ENCODE measurements around the gene TYW1B. TPM values are rescaled to one million over a fixed set of nuclear protein-coding genes. Genes with fewer than 3 reads are reported as not detected.
"Not testable (repeated sequence)": the region's sequence is repeated elsewhere in the genome, so short reads cannot be mapped to it uniquely, and the experiment has no call there.

Gene TYW1B
- total RNA-seq, 1 donor from 2014 or later: 2.0 TPM

- no peaks in the 10 kb centered on the region for H3K9me3 ChIP-seq (ENCODE audit: insufficient read depth, low read depth, low read length)
- no peak for FAIRE-seq
Measured at GRCh38 chr7:72622532-72622931, 205.5 kb downstream of the TYW1B start.

GRCh38 chr7:72621761-72622187 is 206.2 kb downstream of the TYW1B start:
- H3K4me2 ChIP-seq (ENCODE audit: low read length); DNase-seq (ENCODE audit: low read depth); H3K9me3 ChIP-seq (ENCODE audit: insufficient read depth, low read depth, low read length); H3K9ac ChIP-seq (ENCODE audit: low read length); H3K27ac Mint-ChIP-seq (ENCODE audit: unreplicated experiment); H3K27ac ChIP-seq (ENCODE audit: low read depth, low read length); H3K9me3 Mint-ChIP-seq (ENCODE audit: unreplicated experiment); H3K4me3 Mint-ChIP-seq (ENCODE audit: unreplicated experiment); H3K4me1 ChIP-seq (ENCODE audit: insufficient read depth, low read length); H3K27me3 ChIP-seq (ENCODE audit: insufficient read depth, low read length); H3K79me2 ChIP-seq (ENCODE audit: insufficient read depth, low read length); H3K36me3 ChIP-seq (ENCODE audit: insufficient read depth, low read length); H3K27me3 Mint-ChIP-seq (ENCODE audit: low read depth, unreplicated experiment); H3K4me3 ChIP-seq (ENCODE audit: insufficient read depth, low read depth, low read length); H2AFZ ChIP-seq (ENCODE audit: low read depth, low read length); FAIRE-seq; H4K20me1 ChIP-seq (ENCODE audit: insufficient read depth, low read length); H3K4me1 Mint-ChIP-seq (ENCODE audit: low read depth, unreplicated experiment); H3K36me3 Mint-ChIP-seq (ENCODE audit: low read depth, unreplicated experiment): not testable (repeated sequence)

More at GRCh38 chr7:72622532-72622931, 205.5 kb downstream of the TYW1B start:
- Histone ChIP-seq H3K4me3 (ENCODE audit: insufficient read depth, low read depth, low read length) (no peak overlapping the region), H3K79me2 (ENCODE audit: insufficient read depth, low read length) (no peaks in the 10 kb centered on the region), H3K9ac (ENCODE audit: low read length) (no peak overlapping the region), H3K27ac (ENCODE audit: low read depth, low read length) (no peak overlapping the region), H3K4me2 (ENCODE audit: low read length) (no peak overlapping the region), H2AFZ (ENCODE audit: low read depth, low read length) (no peak overlapping the region), H3K36me3 (ENCODE audit: insufficient read depth, low read length) (no peaks in the 10 kb centered on the region), H3K27me3 (ENCODE audit: insufficient read depth, low read length) (no peaks in the 10 kb centered on the region), H3K4me1 (ENCODE audit: insufficient read depth, low read length) (no peaks in the 10 kb centered on the region), H4K20me1 (ENCODE audit: insufficient read depth, low read length) (no peaks in the 10 kb centered on the region)
- no peaks in the 10 kb centered on the region for H3K9me3 Mint-ChIP-seq (ENCODE audit: unreplicated experiment)
- no peak overlapping the region for H3K4me3 Mint-ChIP-seq (ENCODE audit: unreplicated experiment)
- H3K27ac Mint-ChIP-seq (ENCODE audit: unreplicated experiment): no peak overlapping the region
- TF ChIP-seq CTCF (IDR thresholded peaks at IDR 0.05; ENCODE audit: insufficient read depth, low read depth, low read length) (no peak), EZH2 (IDR thresholded peaks at IDR 0.05; ENCODE audit: insufficient read depth, low read length) (no peak)
- H3K4me1 Mint-ChIP-seq (ENCODE audit: low read depth, unreplicated experiment): peaks cover 6% of the 10 kb centered on the region
- H3K27me3 Mint-ChIP-seq (ENCODE audit: low read depth, unreplicated experiment): no peaks in the 10 kb centered on the region
- DNase-seq (ENCODE audit: low read depth): no peak
- H3K36me3 Mint-ChIP-seq (ENCODE audit: low read depth, unreplicated experiment): peaks cover 2% of the 10 kb centered on the region

- H3K27ac ChIP-seq (ENCODE audit: low read depth, low read length); H3K9me3 ChIP-seq (ENCODE audit: insufficient read depth, low read depth, low read length); H3K9me3 Mint-ChIP-seq (ENCODE audit: unreplicated experiment); H3K4me1 ChIP-seq (ENCODE audit: insufficient read depth, low read length); H3K27me3 Mint-ChIP-seq (ENCODE audit: low read depth, unreplicated experiment); H3K27ac Mint-ChIP-seq (ENCODE audit: unreplicated experiment); H3K36me3 Mint-ChIP-seq (ENCODE audit: low read depth, unreplicated experiment); FAIRE-seq; H3K4me3 Mint-ChIP-seq (ENCODE audit: unreplicated experiment); H3K4me2 ChIP-seq (ENCODE audit: low read length); H3K79me2 ChIP-seq (ENCODE audit: insufficient read depth, low read length); DNase-seq (ENCODE audit: low read depth); H2AFZ ChIP-seq (ENCODE audit: low read depth, low read length); H3K36me3 ChIP-seq (ENCODE audit: insufficient read depth, low read length); H3K4me1 Mint-ChIP-seq (ENCODE audit: low read depth, unreplicated experiment); H3K9ac ChIP-seq (ENCODE audit: low read length); H4K20me1 ChIP-seq (ENCODE audit: insufficient read depth, low read length); H3K4me3 ChIP-seq (ENCODE audit: insufficient read depth, low read depth, low read length); H3K27me3 ChIP-seq (ENCODE audit: insufficient read depth, low read length): not testable (repeated sequence)
Measured at GRCh38 chr7:72620923-72621322, 207.1 kb downstream of the TYW1B start.

GRCh38 chr7:72618435-72619180 is 209.4 kb downstream of the TYW1B start:
- H3K36me3 ChIP-seq (ENCODE audit: insufficient read depth, low read length); H3K27me3 Mint-ChIP-seq (ENCODE audit: low read depth, unreplicated experiment); H3K27ac Mint-ChIP-seq (ENCODE audit: unreplicated experiment); H3K4me1 Mint-ChIP-seq (ENCODE audit: low read depth, unreplicated experiment); H2AFZ ChIP-seq (ENCODE audit: low read depth, low read length); DNase-seq (ENCODE audit: low read depth); H4K20me1 ChIP-seq (ENCODE audit: insufficient read depth, low read length); H3K4me2 ChIP-seq (ENCODE audit: low read length); H3K9ac ChIP-seq (ENCODE audit: low read length); H3K79me2 ChIP-seq (ENCODE audit: insufficient read depth, low read length); FAIRE-seq; H3K9me3 Mint-ChIP-seq (ENCODE audit: unreplicated experiment); H3K36me3 Mint-ChIP-seq (ENCODE audit: low read depth, unreplicated experiment); H3K27me3 ChIP-seq (ENCODE audit: insufficient read depth, low read length); H3K4me3 ChIP-seq (ENCODE audit: insufficient read depth, low read depth, low read length); H3K4me1 ChIP-seq (ENCODE audit: insufficient read depth, low read length); H3K4me3 Mint-ChIP-seq (ENCODE audit: unreplicated experiment); H3K27ac ChIP-seq (ENCODE audit: low read depth, low read length); H3K9me3 ChIP-seq (ENCODE audit: insufficient read depth, low read depth, low read length): not testable (repeated sequence)

DNA sequence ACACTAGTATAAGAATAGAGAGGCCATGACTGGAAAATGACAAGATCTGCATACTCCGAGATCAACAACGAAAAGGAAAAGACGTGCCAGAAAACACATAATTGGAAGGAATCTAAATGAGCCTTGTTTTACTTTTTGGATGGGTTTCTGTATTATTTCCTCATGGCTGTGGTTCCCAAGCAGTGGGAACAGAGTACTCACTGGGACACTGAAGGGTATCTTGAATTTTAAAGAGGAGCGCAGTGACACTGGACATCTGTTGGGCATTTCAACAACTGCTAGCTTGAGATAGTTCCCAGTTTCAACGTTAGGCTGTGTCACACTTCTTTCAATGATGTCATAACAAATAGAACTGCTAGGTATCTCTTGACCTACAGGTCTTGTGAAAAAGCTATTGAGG is 218.2 kb downstream of the TYW1B start:
- not testable (repeated sequence) for H3K27me3 Mint-ChIP-seq (ENCODE audit: low read depth, unreplicated experiment); H3K9me3 Mint-ChIP-seq (ENCODE audit: unreplicated experiment); DNase-seq (ENCODE audit: low read depth); H2AFZ ChIP-seq (ENCODE audit: low read depth, low read length); H3K27me3 ChIP-seq (ENCODE audit: insufficient read depth, low read length); H3K79me2 ChIP-seq (ENCODE audit: insufficient read depth, low read length); H3K36me3 ChIP-seq (ENCODE audit: insufficient read depth, low read length); FAIRE-seq; H3K9ac ChIP-seq (ENCODE audit: low read length); H3K4me3 Mint-ChIP-seq (ENCODE audit: unreplicated experiment); H3K4me1 Mint-ChIP-seq (ENCODE audit: low read depth, unreplicated experiment); H3K4me2 ChIP-seq (ENCODE audit: low read length); H4K20me1 ChIP-seq (ENCODE audit: insufficient read depth, low read length); H3K4me1 ChIP-seq (ENCODE audit: insufficient read depth, low read length); H3K9me3 ChIP-seq (ENCODE audit: insufficient read depth, low read depth, low read length); H3K27ac Mint-ChIP-seq (ENCODE audit: unreplicated experiment); H3K27ac ChIP-seq (ENCODE audit: low read depth, low read length); H3K4me3 ChIP-seq (ENCODE audit: insufficient read depth, low read depth, low read length)
- peaks cover 13% of the 10 kb centered on the region for H3K36me3 Mint-ChIP-seq (ENCODE audit: low read depth, unreplicated experiment)

Data from astrocyte (in vitro differentiated cells and primary cell).